Spinal cord (tissue), 10 donors: ENCODE measurements around the gene INTS1. TPM values are rescaled to one million over a fixed set of nuclear protein-coding genes. Genes with fewer than 3 reads are reported as not detected.

Source experiments
- DNase-seq, 6 donors: peaks; one replicate each; pipeline versions ENCODE4 v3.0.0 to v3.0.0-alpha.2; 2013 to 2015; ENCODE audit warnings: low spot score in 6 of 6, low read depth in 4 of 6
- H3K27ac ChIP-seq: one replicate; pipeline ENCODE4 v1.5.1; 2013; ENCODE audit warnings: low read depth, low read length, control low read depth
- H3K27me3 ChIP-seq: one replicate; pipeline ENCODE4 v1.6.1; 2013; ENCODE audit warnings: low read length; ENCODE audit not compliant: control insufficient read depth, insufficient read depth
- H3K36me3 ChIP-seq: one replicate; pipeline ENCODE4 v1.6.1; 2013; ENCODE audit warnings: low read length; ENCODE audit not compliant: control insufficient read depth, insufficient read depth
- H3K4me1 ChIP-seq: one replicate; pipeline ENCODE4 v1.6.1; 2013; ENCODE audit warnings: low read length; ENCODE audit not compliant: control insufficient read depth, insufficient read depth
- H3K4me3 ChIP-seq: one replicate; pipeline ENCODE4 v1.5.1; 2013; ENCODE audit warnings: low read depth, low read length, control low read depth
- H3K9me3 ChIP-seq: one replicate; pipeline ENCODE4 v1.6.1; 2013; ENCODE audit warnings: low read length; ENCODE audit not compliant: control insufficient read depth, insufficient read depth
- WGBS: methylation state at CpG from one replicate; pipeline ENCODE4 v1.1.5; 2013; ENCODE audit warnings: missing lambda C conversion rate; ENCODE audit not compliant: insufficient coverage; 5-methylcytosine and 5-hydroxymethylcytosine counted together
- polyA plus RNA-seq, 2 donors: library from polyadenylated mRNA; unstranded; fragments of 120-200 nt; gene quantifications; one replicate each; pipeline ENCODE4 v1.2.1, GENCODE V29; 2013; ENCODE audit not compliant: insufficient read length in 2 of 2
- total RNA-seq, 2 donors: library from RNA; depleted of rRNA in 1 of 2; stranded (reverse); fragments of 120-200 nt in 1 of 2; fragments of >200 nt in 1 of 2; gene quantifications; one replicate each; pipeline versions ENCODE4 v1.2.3 to v1.2.4, GENCODE V29; 2013 to 2014
- donor health status: healthy.

INTS1 gene
- total and polyA plus RNA-seq, 4 donors = 24.0 to 107 (median 65.6) TPM

GRCh38 chr7:1455241-1455939 lies 48.8 kb downstream of the INTS1 start:
- 79% methylated on average over 26 of the region's 26 CpGs for whole genome bisulfite sequencing
- Histone ChIP-seq H3K36me3 (peaks cover 46% of the 10 kb centered on the region), H3K4me3 (no peak overlapping the region), H3K27me3 (no peaks in the 10 kb centered on the region), H3K27ac (peak overlapping the region; percentile 69), H3K4me1 (peaks cover 78% of the 10 kb centered on the region), H3K9me3 (no peaks in the 10 kb centered on the region)
- DNase-seq = no peak

GRCh38 chr7:1454542-1454941 lies 49.6 kb downstream of the INTS1 start:
- 63% methylated on average over 14 of the region's 14 CpGs for WGBS
- H3K27ac ChIP-seq = peak overlapping the region; percentile 69
- peaks cover 55% of the 10 kb centered on the region for H3K36me3 ChIP-seq
- H3K4me3 ChIP-seq = no peak overlapping the region
- no peaks in the 10 kb centered on the region for H3K27me3 ChIP-seq
- no peaks in the 10 kb centered on the region for H3K9me3 ChIP-seq
- H3K4me1 ChIP-seq = peaks cover 79% of the 10 kb centered on the region
- peak in 1 of 6 donors; percentile 41 for DNase-seq

- Histone ChIP-seq H3K4me3 (no peak overlapping the region), H3K9me3 (no peaks in the 10 kb centered on the region), H3K27ac (peak overlapping the region; percentile 64), H3K27me3 (no peaks in the 10 kb centered on the region), H3K36me3 (peaks cover 75% of the 10 kb centered on the region), H3K4me1 (peaks cover 75% of the 10 kb centered on the region)
- 52% methylated on average over 19 of the region's 19 CpGs for WGBS
- DNase-seq = no peak
These were observed 52.0 kb downstream of the INTS1 start for GRCh38 chr7:1452205-1452604.

GRCh38 chr7:1450987-1451386 lies 53.2 kb downstream of the INTS1 start:
- Histone ChIP-seq H3K36me3 (peaks cover 81% of the 10 kb centered on the region), H3K9me3 (no peaks in the 10 kb centered on the region), H3K27me3 (no peaks in the 10 kb centered on the region), H3K4me1 (peaks cover 79% of the 10 kb centered on the region), H3K27ac (no peak overlapping the region), H3K4me3 (no peak overlapping the region)
- no peak for DNase-seq
- WGBS = 91% methylated on average over 10 of the region's 11 CpGs

- H3K36me3 ChIP-seq = peaks cover 79% of the 10 kb centered on the region
- no peaks in the 10 kb centered on the region for H3K9me3 ChIP-seq
- no peak overlapping the region for H3K27ac ChIP-seq
- H3K4me3 ChIP-seq = no peak overlapping the region
- peaks cover 74% of the 10 kb centered on the region for H3K4me1 ChIP-seq
- WGBS = 87% methylated on average over 18 of the region's 18 CpGs
- DNase-seq = no peak
- H3K27me3 ChIP-seq = no peaks in the 10 kb centered on the region
These were observed 53.8 kb downstream of the INTS1 start for GRCh38 chr7:1450431-1450830.

GRCh38 chr7:1449951-1450350 lies 54.2 kb downstream of the INTS1 start:
- DNase-seq = no peak
- no peak overlapping the region for H3K4me3 ChIP-seq
- H3K9me3 ChIP-seq = no peaks in the 10 kb centered on the region
- H3K27ac ChIP-seq = no peak overlapping the region
- no peaks in the 10 kb centered on the region for H3K27me3 ChIP-seq
- peaks cover 69% of the 10 kb centered on the region for H3K4me1 ChIP-seq
- WGBS = 72% methylated on average over 6 of the region's 11 CpGs
- peaks cover 79% of the 10 kb centered on the region for H3K36me3 ChIP-seq

GRCh38 chr7:1449501-1449900 lies 54.7 kb downstream of the INTS1 start:
- WGBS = 91% methylated on average over 12 of the region's 13 CpGs
- DNase-seq = no peak
- no peak overlapping the region for H3K4me3 ChIP-seq
- peaks cover 79% of the 10 kb centered on the region for H3K36me3 ChIP-seq
- H3K9me3 ChIP-seq = no peaks in the 10 kb centered on the region
- H3K27ac ChIP-seq = no peak overlapping the region
- H3K4me1 ChIP-seq = peaks cover 65% of the 10 kb centered on the region
- H3K27me3 ChIP-seq = no peaks in the 10 kb centered on the region

GRCh38 chr7:1448958-1449357 lies 55.2 kb downstream of the INTS1 start:
- Histone ChIP-seq H3K27me3 (no peaks in the 10 kb centered on the region), H3K4me1 (peaks cover 60% of the 10 kb centered on the region), H3K36me3 (peaks cover 82% of the 10 kb centered on the region), H3K4me3 (no peak overlapping the region), H3K9me3 (no peaks in the 10 kb centered on the region), H3K27ac (peak overlapping the region; percentile 25)
- no peak for DNase-seq
- 87% methylated on average over 8 of the region's 14 CpGs for WGBS

GRCh38 chr7:1447551-1448244 lies 56.5 kb downstream of the INTS1 start:
- peaks cover 54% of the 10 kb centered on the region for H3K4me1 ChIP-seq
- H3K27me3 ChIP-seq = no peaks in the 10 kb centered on the region
- H3K36me3 ChIP-seq = peaks cover 80% of the 10 kb centered on the region
- peak in 1 of 6 donors; percentile 44 for DNase-seq
- no peak overlapping the region for H3K4me3 ChIP-seq
- no peaks in the 10 kb centered on the region for H3K9me3 ChIP-seq
- peak overlapping the region; percentile 71 for H3K27ac ChIP-seq
- WGBS = 49% methylated on average over 10 of the region's 15 CpGs

- H3K4me1 ChIP-seq = peaks cover 48% of the 10 kb centered on the region
- H3K36me3 ChIP-seq = peaks cover 81% of the 10 kb centered on the region
- WGBS = 90% methylated on average over 6 of the region's 11 CpGs
- H3K4me3 ChIP-seq = no peak overlapping the region
- no peaks in the 10 kb centered on the region for H3K9me3 ChIP-seq
- DNase-seq = no peak
- H3K27ac ChIP-seq = peak overlapping the region; percentile 61
- H3K27me3 ChIP-seq = no peaks in the 10 kb centered on the region
These were observed 57.1 kb downstream of the INTS1 start for GRCh38 chr7:1447112-1447511.
